G401 (cell line): Measurements from ENCODE around the gene ZNF608. TPM values are rescaled to one million over a fixed set of nuclear protein-coding genes. Genes with fewer than 3 reads are reported as not detected.
A peak's percentile ranks its signal among the peaks of the same experiment; 100 is the strongest.

ENCODE experiments used
- DNase-seq: peaks from one replicate; pipeline ENCODE4 v3.0.0-alpha.2; 2015; ENCODE audit warnings: low spot score
- in situ Hi-C: cut with HindIII; loops from 2 replicates; pipeline ENCODE4 v1.10.0; 2016; ENCODE audit warnings: low sequenced_read_pairs, mixed read lengths
- total RNA-seq: library from RNA; depleted of rRNA; stranded (reverse); fragments of >200 nt; shearing (Covaris generic); gene quantifications from 2 replicates; pipeline ENCODE4 v1.2.3, GENCODE V29; 2014

Gene ZNF608
- total RNA-seq, 1 experiment from 2014 or later, result 34.8 TPM

GRCh38 chr5:124741711-124742496, 4.5 kb downstream of the ZNF608 start:
- DNase-seq, result peak; percentile 84
- in situ Hi-C loops, result no loop called here

DNA sequence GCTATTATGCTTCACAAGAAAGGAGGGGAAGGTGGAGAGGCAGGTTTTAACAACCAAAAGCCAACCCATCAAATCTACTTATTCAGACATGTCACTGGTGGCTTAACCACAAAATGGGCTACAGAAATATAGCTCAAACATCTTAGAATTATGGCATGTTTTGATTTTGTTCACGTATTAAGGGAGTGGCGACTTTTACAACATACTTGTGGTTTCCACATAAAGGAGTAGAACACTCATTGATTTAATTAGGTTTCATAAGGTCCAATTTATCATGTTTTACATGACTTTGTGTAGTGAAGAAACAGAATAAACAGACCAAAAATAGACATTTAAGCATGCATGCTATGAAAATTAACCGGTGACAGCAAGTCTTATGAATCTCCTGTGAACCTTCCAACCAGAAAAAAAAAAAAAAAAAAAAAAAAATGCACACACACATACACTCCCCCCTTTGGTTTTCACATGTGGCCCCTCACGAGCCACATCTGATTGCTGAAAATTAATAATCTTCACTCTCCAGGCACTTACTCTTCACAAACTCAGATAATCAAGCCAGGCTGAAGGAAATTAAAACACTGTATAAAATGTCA, 5.4 kb downstream of the ZNF608 start:
- DNase-seq, result peak; percentile 59
- in situ Hi-C loops, result no loop called here

DNA sequence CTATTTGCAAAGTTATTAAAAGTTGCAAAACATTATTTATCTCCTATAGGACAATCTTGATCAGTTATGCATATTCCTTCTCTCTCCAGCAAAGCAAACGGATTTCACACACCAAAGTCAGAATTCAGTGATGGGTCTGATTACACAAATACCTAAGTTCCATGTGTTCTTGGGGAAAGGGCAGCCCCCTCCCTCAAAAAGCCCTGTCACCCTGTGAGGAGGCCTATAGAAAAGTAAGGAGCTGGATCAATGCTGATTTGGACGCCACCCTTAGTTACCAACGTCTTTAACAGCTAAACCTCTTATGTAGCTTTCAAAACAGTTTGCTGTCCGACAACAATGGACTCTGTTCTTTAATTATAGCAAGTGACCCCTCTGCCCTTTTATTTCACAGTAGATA, 6.4 kb downstream of the ZNF608 start:
- in situ Hi-C loops, result no loop called here
- DNase-seq, result peak; percentile 32

DNA sequence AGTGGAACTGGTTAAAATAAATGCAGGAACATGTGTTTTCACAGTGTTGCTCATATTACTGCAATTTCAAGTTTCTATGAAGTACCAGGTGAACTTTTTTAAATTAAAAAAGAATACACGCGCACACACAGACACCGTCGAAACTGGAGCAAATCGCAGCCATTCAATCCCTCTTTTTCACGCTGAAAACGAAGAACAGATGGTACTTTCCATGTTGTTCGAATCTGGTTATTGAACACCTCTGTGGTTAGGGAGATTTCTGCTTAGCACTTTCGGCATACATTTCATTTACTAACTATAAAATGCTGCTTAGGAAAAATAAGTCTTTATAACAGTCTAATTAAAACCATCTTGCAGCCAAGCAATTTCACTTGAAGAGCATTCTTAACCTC, 6.8 kb downstream of the ZNF608 start:
- in situ Hi-C loops, result no loop called here
- no peak for DNase-seq

- in situ Hi-C loops, result no loop called here
- peak; percentile 70 for DNase-seq
Observed at GRCh38 chr5:124738681-124739633, 7.5 kb downstream of the ZNF608 start.

- in situ Hi-C loops, result no loop called here
- peak; percentile 46 for DNase-seq
Observed at GRCh38 chr5:124737651-124738050, 8.8 kb downstream of the ZNF608 start.

- in situ Hi-C loops, result no loop called here
- DNase-seq, result peak; percentile 28
Observed at GRCh38 chr5:124736805-124737188, 9.6 kb downstream of the ZNF608 start.

DNA sequence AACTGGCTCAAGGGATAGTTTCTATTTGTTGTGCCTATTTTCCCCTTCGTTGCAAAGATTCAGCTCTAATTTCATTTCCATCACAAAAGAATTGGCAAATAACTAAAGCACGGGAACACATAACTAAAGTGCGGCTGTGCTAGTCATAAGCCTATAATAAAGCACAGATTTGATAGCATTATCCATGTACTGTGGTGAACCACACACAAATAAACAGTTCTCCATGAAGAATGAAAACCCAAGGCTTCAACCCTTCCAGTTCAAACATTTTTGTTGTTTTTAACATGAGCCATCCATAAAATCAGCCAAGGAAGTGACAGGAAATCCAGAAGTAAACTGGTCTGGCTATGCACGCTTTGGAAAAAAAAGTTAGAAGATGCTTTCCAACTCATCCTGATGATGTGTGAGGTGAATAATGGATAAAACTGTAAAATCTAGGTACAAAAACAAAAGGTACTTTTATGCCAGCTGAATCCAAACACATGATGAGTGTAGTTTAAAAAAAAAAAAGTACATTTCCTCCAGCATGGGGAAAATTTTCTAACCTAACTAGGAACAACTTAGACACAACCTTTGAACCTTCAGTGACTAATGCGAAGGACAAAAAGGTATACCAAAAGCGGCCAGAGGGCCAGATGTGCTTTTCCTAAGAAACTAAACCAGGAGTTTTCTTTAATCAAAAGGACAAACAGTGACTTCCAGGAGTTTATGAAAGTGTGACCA, 10.2 kb downstream of the ZNF608 start:
- peak; percentile 35 for DNase-seq
- in situ Hi-C loops, result no loop called here

- in situ Hi-C loops, result no loop called here
Observed at GRCh38 chr5:124735169-124735858, 11.1 kb downstream of the ZNF608 start.

DNA sequence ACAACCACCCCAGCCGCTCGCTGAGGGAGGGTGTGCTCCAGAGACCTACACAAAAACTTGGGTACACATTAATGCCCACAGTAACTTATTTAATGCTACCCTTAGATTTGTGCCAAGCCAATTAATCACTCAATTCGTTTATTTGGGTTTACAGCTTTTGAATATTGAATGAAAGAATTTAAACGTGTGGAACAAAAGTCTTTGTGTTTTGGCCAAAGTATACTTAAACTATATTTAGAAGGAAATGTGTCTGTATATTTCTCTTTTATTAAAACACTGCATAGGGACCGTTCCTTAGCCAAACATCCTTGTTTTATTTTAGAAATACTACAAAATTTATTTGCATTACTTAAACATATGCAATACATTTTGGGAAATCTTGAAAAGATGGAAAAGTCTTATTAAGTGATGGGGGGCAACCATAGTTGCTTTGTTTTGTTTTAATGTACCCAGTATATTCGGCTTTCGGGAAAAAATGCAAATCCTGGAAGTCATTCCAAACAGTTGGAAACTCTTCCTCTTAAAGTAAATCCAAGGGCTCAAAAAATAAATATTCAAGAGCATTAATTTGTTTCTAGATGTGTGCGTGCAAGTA, 11.8 kb downstream of the ZNF608 start:
- in situ Hi-C loops, result no loop called here

More at GRCh38 chr5:124735169-124735858, 11.1 kb downstream of the ZNF608 start:
- peak; percentile 79 for DNase-seq

DNA sequence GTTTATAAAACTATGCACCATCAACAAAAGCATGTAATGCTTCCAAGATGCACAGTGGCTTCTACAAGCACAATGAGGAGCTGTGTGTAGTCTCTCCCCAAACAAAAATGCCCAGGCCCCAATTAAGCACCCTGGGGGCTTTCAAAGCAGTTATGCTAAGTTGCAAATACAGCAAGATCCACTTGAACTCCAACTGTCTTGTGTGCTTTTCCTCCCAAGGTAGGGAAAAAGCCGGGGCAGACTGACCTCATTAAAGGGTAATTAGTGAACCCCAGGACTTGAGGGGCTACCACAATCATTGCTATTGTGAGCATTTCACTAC, 13.1 kb downstream of the ZNF608 start:
- in situ Hi-C loops, result no loop called here
- no peak for DNase-seq

More for the DNA sequence above, 11.8 kb downstream of the ZNF608 start:
- DNase-seq, result no peak

GRCh38 chr5:124732428-124733328, 13.8 kb downstream of the ZNF608 start:
- in situ Hi-C loops, result no loop called here

DNA sequence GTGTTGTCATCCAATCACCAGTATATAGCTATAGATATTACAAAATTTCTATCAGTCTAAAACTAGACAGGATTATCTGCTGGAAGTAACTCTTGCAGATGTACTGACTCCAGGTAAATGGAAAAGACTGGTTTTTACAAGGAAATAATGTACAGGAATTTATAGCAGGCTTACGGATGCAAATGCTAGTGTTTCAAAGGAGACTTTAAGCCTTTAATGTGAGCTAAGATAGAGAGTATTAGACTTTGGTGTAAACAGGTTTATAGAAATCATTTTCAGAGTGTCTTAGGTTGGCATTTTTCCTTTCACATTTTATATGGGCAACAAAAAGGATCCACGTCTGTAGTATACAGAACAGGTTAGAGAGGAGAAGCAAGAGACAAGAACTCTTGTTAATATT, 16.1 kb downstream of the ZNF608 start:
- in situ Hi-C loops, result no loop called here
- DNase-seq, result no peak

More at GRCh38 chr5:124732428-124733328, 13.8 kb downstream of the ZNF608 start:
- DNase-seq, result no peak

DNA sequence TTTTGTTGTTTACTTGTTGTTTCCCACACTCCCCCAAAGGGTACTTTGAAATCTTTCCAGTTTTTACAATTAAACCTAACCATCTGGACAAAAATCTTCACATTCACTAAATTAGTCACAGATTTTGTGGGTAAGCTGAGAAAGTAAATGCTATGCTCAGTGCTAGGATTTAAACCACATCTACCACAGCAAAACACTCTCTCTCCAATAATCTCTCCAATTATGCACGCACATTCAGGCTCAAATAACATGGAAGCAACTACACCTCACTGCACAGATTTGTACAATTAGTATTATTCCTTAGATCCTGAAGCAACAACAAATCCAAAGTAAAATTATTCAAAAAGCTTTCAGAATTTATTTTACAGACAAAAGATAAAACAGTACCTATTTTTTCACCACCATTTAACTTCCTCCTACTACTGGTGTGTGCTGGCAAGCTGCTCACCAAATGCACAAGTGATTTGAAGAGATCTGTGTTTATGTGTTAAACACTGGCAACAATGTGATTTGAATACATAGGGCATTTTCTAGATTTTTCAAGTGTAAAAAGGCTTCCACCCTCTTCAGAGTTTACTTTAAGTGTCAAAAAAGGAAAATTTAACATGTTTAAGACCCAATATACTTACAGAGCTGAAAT, 16.6 kb downstream of the ZNF608 start:
- in situ Hi-C loops, result no loop called here

DNA sequence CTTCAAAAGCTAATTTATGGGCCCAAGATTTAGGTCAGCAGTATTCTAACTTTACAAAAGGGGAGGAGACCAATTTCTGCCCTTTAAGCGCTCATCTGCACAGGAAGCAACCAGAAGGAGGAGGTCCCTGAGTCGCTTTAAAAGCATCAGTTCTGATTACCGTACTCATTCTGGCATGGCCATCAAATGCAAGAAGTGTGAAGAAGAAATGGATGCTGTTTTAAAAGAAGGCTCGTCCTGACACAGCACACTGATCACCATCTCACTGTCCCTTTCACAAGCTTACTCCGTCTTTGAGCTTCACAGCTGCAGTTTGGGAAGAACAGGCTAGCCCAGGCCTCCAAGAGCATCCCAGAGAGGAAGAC, 17.5 kb downstream of the ZNF608 start:
- no peak for DNase-seq
- in situ Hi-C loops, result no loop called here

More for the DNA sequence above, 16.6 kb downstream of the ZNF608 start:
- peak; percentile 43 for DNase-seq

GRCh38 chr5:124728331-124728967, 18.0 kb downstream of the ZNF608 start:
- in situ Hi-C loops, result no loop called here
- DNase-seq, result no peak
